ENCODE measurements around the gene IPO4. TPM values are rescaled to one million over a fixed set of nuclear protein-coding genes. Genes with fewer than 3 reads are reported as not detected.
A peak's percentile ranks its signal among the peaks of the same experiment; 100 is the strongest.

IPO4 gene
- total and polyA plus RNA-seq, 2 of the 13 experiments (the other 11 are each of a cell fraction or from before 2014, with no cell fraction given): 39.0 to 179 TPM

GRCh38 chr14:24159777-24160498 is 28.7 kb downstream of the IPO4 start:
- in situ Hi-C loops (cut with HindIII; ENCODE audit: extremely low pct_ligation_motif_present, low pct_unique_long_range_greater_than_20kb): loop anchor here (5.0 kb wide), 1 partner anchor 103 kb away; no protein-coding TSS in a partner anchor
- Histone ChIP-seq H3K27ac (ENCODE audit: extremely low read length, insufficient read depth, low read length) (peak overlapping the region; percentile 24), H3K4me2 (ENCODE audit: low read depth, low read length) (no peak overlapping the region), H4K20me1 (ENCODE audit: insufficient read depth, low read length) (no peaks in the 10 kb centered on the region), H3K4me1 (ENCODE audit: insufficient read depth, low read length) (peaks cover 28% of the 10 kb centered on the region), H3K9me3 (ENCODE audit: low read length) (no peaks in the 10 kb centered on the region), H3K79me2 (ENCODE audit: insufficient read depth, low read length) (peaks cover 5% of the 10 kb centered on the region), H3K36me3 (replicated peaks in 1 of 2; ENCODE audit: control insufficient read depth in 1 of 2, insufficient read depth in 2 of 2, low read length in 2 of 2) (peaks cover 61 to 68% of the 10 kb centered on the region in 2 experiments), H3K9ac (ENCODE audit: insufficient read depth, low read depth, low read length) (no peak overlapping the region), H3K4me3 (replicated peaks in 1 of 3; ENCODE audit: insufficient read depth in 1 of 3, low read depth in 2 of 3, low read length in 3 of 3) (no peak overlapping the region), H2AFZ (ENCODE audit: low read length) (no peak overlapping the region), H3K27me3 (ENCODE audit: control insufficient read depth in 1 of 2, insufficient read depth in 2 of 2, low read length in 2 of 2) (no peaks in the 10 kb centered on the region; a peak in 1 of 5 replicates)
- ChIA-PET POLR2A (interaction anchor here (1.3 to 11.8 kb wide), 20 partner anchors 10 to 147 kb away, joined by 3 to 233 read pairs (median 24); partner anchors contain the start of genes CHMP4A, CIDEB, DCAF11 and EMC9), CTCF (ENCODE audit: low intra/inter-chr PET ratio, low total read pairs) (interaction anchor here (1.3 to 2.4 kb wide), 5 partner anchors 24 to 146 kb away, joined by 4 to 12 read pairs (median 10); partner anchors contain the start of gene PSME1)
- BruUV-seq (replicated peaks): no TSS peak
- intact Hi-C loops (cut with micrococcal nuclease; ENCODE audit: unreplicated experiment): no loop called here
- DNase-seq (ENCODE audit: low spot score) (no peak), FAIRE-seq (no peak), ATAC-seq (no peak)
- WGBS (ENCODE audit: low lambda C conversion rate): 96% methylated on average over 11 of the region's 11 CpGs
- TF ChIP-seq ZNF776 (CRISPR knock-in tag; IDR thresholded peaks at IDR 0.05): 0 out of 2 replicates have a peak, but pooled peaks have one; percentile 31
- no peak for TF ChIP-seq KIAA2018 (CRISPR knock-in tag; IDR thresholded peaks at IDR 0.05; ENCODE audit: borderline replicate concordance)
- no peak for TF ChIP-seq ZBTB34 (CRISPR knock-in tag; IDR thresholded peaks at IDR 0.05)
- no peak for TF ChIP-seq ZNF678 (CRISPR knock-in tag; IDR thresholded peaks at IDR 0.05)
- TF ChIP-seq POLR2AphosphoS5 (IDR thresholded peaks at IDR 0.05; ENCODE audit: low read depth, low read length): 0 out of 2 replicates have a peak, but pooled peaks have one; percentile 19
- no peak for TF ChIP-seq KDM4B (CRISPR knock-in tag; IDR thresholded peaks at IDR 0.05)
- TF ChIP-seq, protein P1, sequence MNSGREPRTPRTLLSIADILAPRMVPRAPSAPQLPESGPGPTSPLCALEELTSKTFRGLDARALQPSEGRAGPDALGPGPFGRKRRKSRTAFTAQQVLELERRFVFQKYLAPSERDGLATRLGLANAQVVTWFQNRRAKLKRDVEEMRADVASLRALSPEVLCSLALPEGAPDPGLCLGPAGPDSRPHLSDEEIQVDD (CRISPR knock-in tag; IDR thresholded peaks at IDR 0.05; ENCODE audit: borderline replicate concordance): peak; percentile 49; the same call in 1 of the 2 replicates
- TF ChIP-seq NRL (CRISPR knock-in tag; IDR thresholded peaks at IDR 0.05; ENCODE audit: borderline replicate concordance): 0 out of 2 replicates have a peak, but pooled peaks have one; percentile 45
- TF ChIP-seq RBFOX2 (IDR thresholded peaks at IDR 0.05; ENCODE audit: low read depth, low read length): peak; percentile 45; the same call in 1 of the 2 replicates
- peak; percentile 30; the same call in 1 of the 2 replicates for TF ChIP-seq ZNF225 (CRISPR knock-in tag; IDR thresholded peaks at IDR 0.05)
- TF ChIP-seq KLF12 (CRISPR knock-in tag; IDR thresholded peaks at IDR 0.05; ENCODE audit: borderline replicate concordance): no peak

Data from HepG2 (cell line).